Measurements from ENCODE around the gene CPM.

- TF ChIP-seq CTCF (IDR thresholded peaks at IDR 0.05), result no peak
- TF ChIP-seq ZFX (IDR thresholded peaks at IDR 0.05; ENCODE audit: borderline replicate concordance), result no peak
Measured at GRCh38 chr12:68878846-68879245, 54.1 kb downstream of the CPM start.

Data from 22Rv1 (cell line).